ENCODE data around the gene MSRB1. TPM values are rescaled to one million over a fixed set of nuclear protein-coding genes. Genes with fewer than 3 reads are reported as not detected.

MSRB1 gene
- total RNA-seq, 1 donor from 2014 or later = 14.1 TPM

DNA sequence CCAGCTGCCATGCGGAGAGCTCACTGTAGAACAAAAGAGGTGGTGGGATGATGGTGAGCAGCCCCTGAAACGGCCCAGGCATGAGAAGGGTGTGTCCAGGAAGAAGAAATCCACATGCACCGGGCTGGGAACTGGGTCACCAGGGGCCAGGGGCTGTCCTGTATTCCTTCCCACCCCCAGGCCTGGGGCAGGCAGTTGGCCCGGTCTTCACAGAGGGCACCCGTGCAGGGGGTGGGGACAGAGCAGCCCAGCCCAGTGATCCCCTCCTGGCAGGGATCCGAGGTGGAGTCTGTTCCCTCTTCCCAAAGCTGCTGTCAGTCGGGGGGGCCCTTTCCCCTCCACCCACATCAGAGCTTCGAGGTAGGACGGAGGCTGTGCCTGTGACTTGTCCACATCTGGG is 34.0 kb downstream of the MSRB1 start:
- Mint-ChIP-seq H3K36me3 (no peaks in the 10 kb centered on the region), H3K27me3 (ENCODE audit: low read depth) (peaks cover 16% of the 10 kb centered on the region), H3K4me3 (no peak overlapping the region), H3K9me3 (no peaks in the 10 kb centered on the region), H3K4me1 (no peaks in the 10 kb centered on the region), H3K27ac (no peak overlapping the region)
- TF ChIP-seq, protein P1, sequence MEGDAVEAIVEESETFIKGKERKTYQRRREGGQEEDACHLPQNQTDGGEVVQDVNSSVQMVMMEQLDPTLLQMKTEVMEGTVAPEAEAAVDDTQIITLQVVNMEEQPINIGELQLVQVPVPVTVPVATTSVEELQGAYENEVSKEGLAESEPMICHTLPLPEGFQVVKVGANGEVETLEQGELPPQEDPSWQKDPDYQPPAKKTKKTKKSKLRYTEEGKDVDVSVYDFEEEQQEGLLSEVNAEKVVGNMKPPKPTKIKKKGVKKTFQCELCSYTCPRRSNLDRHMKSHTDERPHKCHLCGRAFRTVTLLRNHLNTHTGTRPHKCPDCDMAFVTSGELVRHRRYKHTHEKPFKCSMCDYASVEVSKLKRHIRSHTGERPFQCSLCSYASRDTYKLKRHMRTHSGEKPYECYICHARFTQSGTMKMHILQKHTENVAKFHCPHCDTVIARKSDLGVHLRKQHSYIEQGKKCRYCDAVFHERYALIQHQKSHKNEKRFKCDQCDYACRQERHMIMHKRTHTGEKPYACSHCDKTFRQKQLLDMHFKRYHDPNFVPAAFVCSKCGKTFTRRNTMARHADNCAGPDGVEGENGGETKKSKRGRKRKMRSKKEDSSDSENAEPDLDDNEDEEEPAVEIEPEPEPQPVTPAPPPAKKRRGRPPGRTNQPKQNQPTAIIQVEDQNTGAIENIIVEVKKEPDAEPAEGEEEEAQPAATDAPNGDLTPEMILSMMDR (IDR thresholded peaks at IDR 0.05; ENCODE audit: unreplicated experiment) = no peak
- DNase-seq (ENCODE audit: low spot score in 2 of 2, unreplicated experiment in 2 of 2) = no peak

DNA sequence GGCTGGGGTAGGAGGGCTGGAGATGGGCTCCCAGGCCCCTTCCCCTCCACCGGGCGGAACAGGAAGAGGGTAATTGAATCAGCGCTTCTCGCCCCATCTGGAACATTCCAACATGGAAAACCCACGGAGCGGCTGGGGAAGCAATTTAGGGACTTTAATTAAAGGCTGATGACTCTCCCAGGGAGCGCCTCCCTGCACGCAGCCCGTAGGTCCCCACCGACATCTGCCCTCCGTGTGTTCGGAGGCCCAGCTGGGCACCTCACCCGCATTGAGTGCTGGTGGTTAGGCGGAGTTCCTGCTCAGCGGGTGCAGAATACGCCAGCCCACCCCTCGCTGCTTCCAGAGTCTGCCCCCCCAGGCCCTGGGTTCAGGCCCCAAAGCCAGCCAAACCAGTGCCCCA is 34.8 kb downstream of the MSRB1 start:
- Mint-ChIP-seq H3K27me3 (ENCODE audit: low read depth) (peaks cover 13% of the 10 kb centered on the region), H3K9me3 (no peaks in the 10 kb centered on the region), H3K4me1 (no peaks in the 10 kb centered on the region), H3K27ac (no peak overlapping the region), H3K36me3 (no peaks in the 10 kb centered on the region), H3K4me3 (no peak overlapping the region)
- TF ChIP-seq, protein P1 (IDR thresholded peaks at IDR 0.05; ENCODE audit: unreplicated experiment) = no peak
- DNase-seq (ENCODE audit: low spot score in 2 of 2, unreplicated experiment in 2 of 2) = no peak

GRCh38 chr16:1907226-1907860 is 35.7 kb downstream of the MSRB1 start:
- H3K27me3 Mint-ChIP-seq (ENCODE audit: low read depth) = peaks cover 16% of the 10 kb centered on the region
- DNase-seq (ENCODE audit: low spot score in 2 of 2, unreplicated experiment in 2 of 2) = no peak

GRCh38 chr16:1906846-1907165 is 36.2 kb downstream of the MSRB1 start:
- Mint-ChIP-seq H3K27me3 (ENCODE audit: low read depth) (peaks cover 16% of the 10 kb centered on the region), H3K4me3 (no peak overlapping the region), H3K36me3 (no peaks in the 10 kb centered on the region), H3K4me1 (no peaks in the 10 kb centered on the region), H3K9me3 (no peaks in the 10 kb centered on the region), H3K27ac (no peak overlapping the region)
- no peak for DNase-seq (ENCODE audit: low spot score in 2 of 2, unreplicated experiment in 2 of 2)
- TF ChIP-seq, protein P1 (IDR thresholded peaks at IDR 0.05; ENCODE audit: unreplicated experiment) = no peak

More at GRCh38 chr16:1907226-1907860, 35.7 kb downstream of the MSRB1 start:
- Mint-ChIP-seq H3K36me3 (no peaks in the 10 kb centered on the region), H3K4me1 (no peaks in the 10 kb centered on the region), H3K27ac (no peak overlapping the region), H3K4me3 (no peak overlapping the region), H3K9me3 (no peaks in the 10 kb centered on the region)
- TF ChIP-seq, protein P1 (IDR thresholded peaks at IDR 0.05; ENCODE audit: unreplicated experiment) = no peak

- DNase-seq (ENCODE audit: low spot score in 2 of 2, unreplicated experiment in 2 of 2) = no peak
- Mint-ChIP-seq H3K9me3 (no peaks in the 10 kb centered on the region), H3K27ac (no peak overlapping the region), H3K4me3 (no peak overlapping the region), H3K36me3 (no peaks in the 10 kb centered on the region), H3K4me1 (no peaks in the 10 kb centered on the region), H3K27me3 (ENCODE audit: low read depth) (peaks cover 16% of the 10 kb centered on the region)
- TF ChIP-seq, protein P1 (IDR thresholded peaks at IDR 0.05; ENCODE audit: unreplicated experiment) = no peak
Measured at GRCh38 chr16:1906055-1906845, 36.7 kb downstream of the MSRB1 start.

Measured in mesothelial cell of epicardium (in vitro differentiated cells).